GM23338 (cell line): ENCODE data around the gene NSUN4.

ENCODE experiments used
- CTCF ChIP-seq, 2 experiments: fragments of 200-600 bp in 1 of 2; sonication (generic) in 1 of 2; conservative IDR thresholded peaks; 2 replicates each; pipeline versions ENCODE4 v1.5.1 to v1.6.1; 2016 to 2017; ENCODE audit warnings: antibody characterized with exemption in 2 of 2, low read depth in 2 of 2, mild to moderate bottlenecking in 2 of 2, moderate library complexity in 1 of 2
- ETS1 ChIP-seq: IDR thresholded peaks from 2 replicates; pipeline ENCODE4 v1.6.1; 2016; ENCODE audit warnings: antibody characterized with exemption
- EZH2 ChIP-seq: fragments of 200-600 bp; sonication (generic); IDR thresholded peaks from one replicate; pipeline ENCODE4 v1.8.0; 2017; ENCODE audit warnings: antibody characterized with exemption, mild to moderate bottlenecking, low read depth; ENCODE audit not compliant: unreplicated experiment
- EZH2phosphoT487 ChIP-seq: fragments of 200-600 bp; sonication (generic); IDR thresholded peaks from one replicate; pipeline ENCODE4 v1.8.1; 2018; ENCODE audit warnings: antibody characterized with exemption; ENCODE audit not compliant: unreplicated experiment
- JUNB ChIP-seq: IDR thresholded peaks from one replicate; pipeline ENCODE4 v1.6.1; 2016; ENCODE audit warnings: antibody characterized with exemption; ENCODE audit not compliant: unreplicated experiment
- ZNF114 ChIP-seq: fragments of 250-450 bp; sonication (Bioruptor Pico); IDR thresholded peaks from 2 replicates; pipeline ENCODE4 v1.5.0; 2020; ENCODE audit warnings: mild to moderate bottlenecking, moderate library complexity

- no peak for TF ChIP-seq EZH2
- TF ChIP-seq CTCF (conservative IDR thresholded peaks at IDR 0.05; ENCODE audit: low read depth in 2 of 2): no peak
- no peak for TF ChIP-seq EZH2phosphoT487
- no peak for TF ChIP-seq ZNF114 (CRISPR knock-in tag)
- no peak for TF ChIP-seq ETS1
- TF ChIP-seq JUNB: no peak
Measured at GRCh38 chr1:46407636-46408035, 67.0 kb downstream of the NSUN4 start.
